ENCODE results near the gene PCDHGB1.

PCDHGB1 gene

GRCh38 chr5:141366016-141366896, 16.4 kb downstream of the PCDHGB1 start:
- TF ChIP-seq CTCF (IDR thresholded peaks at IDR 0.05; ENCODE audit: low read depth, low read length): no peak
- TF ChIP-seq EZH2phosphoT487 (IDR thresholded peaks at IDR 0.05; ENCODE audit: low read depth): no peak
- no peak overlapping the region for H3K4me3 ChIP-seq (ENCODE audit: low read length)
- no peaks in the 10 kb centered on the region for H3K9me3 ChIP-seq (ENCODE audit: insufficient read depth, low read length)

GRCh38 chr5:141369994-141370848, 20.3 kb downstream of the PCDHGB1 start, which contains the start of gene PCDHGB3:
TSS of gene PCDHGB3 (plus strand) at chr5:141370242. CDS start at chr5:141370395, 153 bp downstream.
- H3K9ac ChIP-seq (ENCODE audit: low read length): peak within 1 kb of the TSS; percentile 57
- H3K4me2 ChIP-seq (ENCODE audit: low read length): peak within 1 kb of the TSS; percentile 77
- no peak within 1 kb of the TSS for H3K27ac ChIP-seq (ENCODE audit: low read length)
- H3K4me1 ChIP-seq (ENCODE audit: low read length): no peaks in the 10 kb centered on the region
- H3K4me3 ChIP-seq (ENCODE audit: low read length): peak within 1 kb of the TSS; percentile 76
- no peaks in the 10 kb centered on the region for H3K9me3 ChIP-seq (ENCODE audit: insufficient read depth, low read length)
- no peaks in the 10 kb centered on the region for H3K27me3 ChIP-seq (ENCODE audit: low read depth, low read length)
- no peaks in the 10 kb centered on the region for H3K36me3 ChIP-seq (replicated peaks; ENCODE audit: low read depth, low read length)
- H4K20me1 ChIP-seq (ENCODE audit: insufficient read depth, low read length): no peaks in the 10 kb centered on the region
- peak; percentile 52 for TF ChIP-seq CTCF (IDR thresholded peaks at IDR 0.05; ENCODE audit: low read depth, low read length)
- TF ChIP-seq EZH2phosphoT487 (IDR thresholded peaks at IDR 0.05; ENCODE audit: low read depth): no peak
- H2AFZ ChIP-seq (ENCODE audit: low read depth, low read length): peak within 1 kb of the TSS; percentile 91
- H3K79me2 ChIP-seq (ENCODE audit: low read length): no peaks in the 10 kb centered on the region

More at GRCh38 chr5:141366016-141366896, 16.4 kb downstream of the PCDHGB1 start:
- no peaks in the 10 kb centered on the region for H3K27me3 ChIP-seq (ENCODE audit: low read depth, low read length)
- H3K36me3 ChIP-seq (replicated peaks; ENCODE audit: low read depth, low read length): no peaks in the 10 kb centered on the region
- no peaks in the 10 kb centered on the region for H4K20me1 ChIP-seq (ENCODE audit: insufficient read depth, low read length)
- H2AFZ ChIP-seq (ENCODE audit: low read depth, low read length): no peak overlapping the region
- no peak overlapping the region for H3K27ac ChIP-seq (ENCODE audit: low read length)
- no peak overlapping the region for H3K9ac ChIP-seq (ENCODE audit: low read length)
- no peaks in the 10 kb centered on the region for H3K79me2 ChIP-seq (ENCODE audit: low read length)
- no peaks in the 10 kb centered on the region for H3K4me1 ChIP-seq (ENCODE audit: low read length)
- H3K4me2 ChIP-seq (ENCODE audit: low read length): no peak overlapping the region

GRCh38 chr5:141371572-141372475, 21.9 kb downstream of the PCDHGB1 start:
- Histone ChIP-seq H3K9me3 (ENCODE audit: insufficient read depth, low read length) (no peaks in the 10 kb centered on the region), H3K79me2 (ENCODE audit: low read length) (no peaks in the 10 kb centered on the region), H3K27me3 (ENCODE audit: low read depth, low read length) (no peaks in the 10 kb centered on the region)

More at GRCh38 chr5:141371572-141372475, 21.9 kb downstream of the PCDHGB1 start:
- Histone ChIP-seq H2AFZ (ENCODE audit: low read depth, low read length) (no peak overlapping the region), H3K4me2 (ENCODE audit: low read length) (no peak overlapping the region), H4K20me1 (ENCODE audit: insufficient read depth, low read length) (no peaks in the 10 kb centered on the region), H3K27ac (ENCODE audit: low read length) (no peak overlapping the region), H3K4me1 (ENCODE audit: low read length) (no peaks in the 10 kb centered on the region), H3K9ac (ENCODE audit: low read length) (no peak overlapping the region), H3K36me3 (replicated peaks; ENCODE audit: low read depth, low read length) (no peaks in the 10 kb centered on the region), H3K4me3 (ENCODE audit: low read length) (no peak overlapping the region)
- TF ChIP-seq CTCF (IDR thresholded peaks at IDR 0.05; ENCODE audit: low read depth, low read length): no peak
- no peak for TF ChIP-seq EZH2phosphoT487 (IDR thresholded peaks at IDR 0.05; ENCODE audit: low read depth)

Data from OCI-LY3 (cell line).